HUES48 (cell line): ENCODE measurements around the gene IGF2R.

Source experiments
- H3K27ac ChIP-seq: one replicate; pipeline ENCODE4 v1.7.0; 2013; ENCODE audit warnings: low read depth, low read length, inconsistent platforms
- H3K27me3 ChIP-seq: 2 replicates; pipeline ENCODE4 v1.6.1; 2013; ENCODE audit warnings: mild to moderate bottlenecking, low read length; ENCODE audit not compliant: control insufficient read depth, insufficient read depth
- H3K36me3 ChIP-seq: 2 replicates; pipeline ENCODE4 v1.6.1; 2013; ENCODE audit warnings: low read length; ENCODE audit not compliant: control insufficient read depth, insufficient read depth
- H3K4me1 ChIP-seq: 2 replicates; pipeline ENCODE4 v1.6.1; 2013; ENCODE audit warnings: mild to moderate bottlenecking, low read length; ENCODE audit not compliant: control insufficient read depth, insufficient read depth
- H3K4me3 ChIP-seq: 2 replicates; pipeline ENCODE4 v1.5.1; 2013; ENCODE audit warnings: mild to moderate bottlenecking, low read depth, low read length
- H3K9ac ChIP-seq: 2 replicates; pipeline ENCODE4 v1.6.1; 2013; ENCODE audit warnings: mild to moderate bottlenecking, low read depth, low read length, moderate library complexity
- H3K9me3 ChIP-seq: 2 replicates; pipeline ENCODE4 v1.6.1; 2013; ENCODE audit warnings: low read length; ENCODE audit not compliant: control insufficient read depth, insufficient read depth

IGF2R gene

GRCh38 chr6:159935065-159935464 lies 33.8 kb upstream of the IGF2R start:
- H3K9me3 ChIP-seq = no peaks in the 10 kb centered on the region
- H3K36me3 ChIP-seq = no peaks in the 10 kb centered on the region
- H3K4me1 ChIP-seq = no peaks in the 10 kb centered on the region
- no peak overlapping the region for H3K9ac ChIP-seq
- H3K4me3 ChIP-seq = no peak overlapping the region
- H3K27ac ChIP-seq = no peak overlapping the region
- no peaks in the 10 kb centered on the region for H3K27me3 ChIP-seq

- no peak overlapping the region for H3K9ac ChIP-seq
- H3K27me3 ChIP-seq = no peaks in the 10 kb centered on the region
- H3K27ac ChIP-seq = no peak overlapping the region
- H3K4me1 ChIP-seq = no peaks in the 10 kb centered on the region
- H3K4me3 ChIP-seq = no peak overlapping the region
- no peaks in the 10 kb centered on the region for H3K36me3 ChIP-seq
- H3K9me3 ChIP-seq = no peaks in the 10 kb centered on the region
Measured at GRCh38 chr6:159935633-159936032, 33.2 kb upstream of the IGF2R start.

- H3K36me3 ChIP-seq = no peaks in the 10 kb centered on the region
- H3K9ac ChIP-seq = no peak overlapping the region
- 0 out of 2 replicates have a peak, but pooled peaks cover 12% of the 10 kb centered on the region for H3K9me3 ChIP-seq
- H3K27me3 ChIP-seq = no peaks in the 10 kb centered on the region
- H3K27ac ChIP-seq = no peak overlapping the region
- H3K4me3 ChIP-seq = no peak overlapping the region
- H3K4me1 ChIP-seq = no peaks in the 10 kb centered on the region
Measured at GRCh38 chr6:159939591-159940016, 29.3 kb upstream of the IGF2R start.

GRCh38 chr6:159941286-159942113 lies 27.4 kb upstream of the IGF2R start:
- Histone ChIP-seq H3K9me3 (0 out of 2 replicates have a peak, but pooled peaks cover 14% of the 10 kb centered on the region), H3K4me1 (peaks cover 2% of the 10 kb centered on the region), H3K4me3 (no peak overlapping the region), H3K27ac (no peak overlapping the region), H3K27me3 (no peaks in the 10 kb centered on the region), H3K36me3 (no peaks in the 10 kb centered on the region), H3K9ac (no peak overlapping the region)

GRCh38 chr6:159943101-159943632 lies 25.7 kb upstream of the IGF2R start:
- Histone ChIP-seq H3K9ac (no peak overlapping the region), H3K9me3 (0 out of 2 replicates have a peak, but pooled peaks cover 14% of the 10 kb centered on the region), H3K27ac (no peak overlapping the region), H3K27me3 (no peaks in the 10 kb centered on the region), H3K4me1 (peaks cover 11% of the 10 kb centered on the region), H3K4me3 (no peak overlapping the region), H3K36me3 (no peaks in the 10 kb centered on the region)

GRCh38 chr6:159943968-159944598 lies 24.8 kb upstream of the IGF2R start:
- no peak overlapping the region for H3K4me3 ChIP-seq
- H3K9ac ChIP-seq = no peak overlapping the region
- no peaks in the 10 kb centered on the region for H3K36me3 ChIP-seq
- no peaks in the 10 kb centered on the region for H3K27me3 ChIP-seq
- H3K9me3 ChIP-seq = 0 out of 2 replicates have a peak, but pooled peaks cover 14% of the 10 kb centered on the region
- H3K27ac ChIP-seq = no peak overlapping the region
- peaks cover 11% of the 10 kb centered on the region for H3K4me1 ChIP-seq

- H3K9ac ChIP-seq = no peak overlapping the region
- 0 out of 2 replicates have a peak, but pooled peaks cover 14% of the 10 kb centered on the region for H3K9me3 ChIP-seq
- H3K36me3 ChIP-seq = no peaks in the 10 kb centered on the region
- peaks cover 11% of the 10 kb centered on the region for H3K4me1 ChIP-seq
- no peaks in the 10 kb centered on the region for H3K27me3 ChIP-seq
- no peak overlapping the region for H3K4me3 ChIP-seq
- no peak overlapping the region for H3K27ac ChIP-seq
Measured at GRCh38 chr6:159945801-159946392, 23.0 kb upstream of the IGF2R start.

- no peak overlapping the region for H3K4me3 ChIP-seq
- no peaks in the 10 kb centered on the region for H3K36me3 ChIP-seq
- no peak overlapping the region for H3K9ac ChIP-seq
- 0 out of 2 replicates have a peak, but pooled peaks cover 14% of the 10 kb centered on the region for H3K9me3 ChIP-seq
- H3K27ac ChIP-seq = no peak overlapping the region
- H3K27me3 ChIP-seq = no peaks in the 10 kb centered on the region
- peaks cover 11% of the 10 kb centered on the region for H3K4me1 ChIP-seq
Measured at GRCh38 chr6:159946912-159947311, 22.0 kb upstream of the IGF2R start.

- no peak overlapping the region for H3K9ac ChIP-seq
- 0 out of 2 replicates have a peak, but pooled peaks cover 14% of the 10 kb centered on the region for H3K9me3 ChIP-seq
- no peak overlapping the region for H3K4me3 ChIP-seq
- H3K4me1 ChIP-seq = peaks cover 11% of the 10 kb centered on the region
- H3K27ac ChIP-seq = no peak overlapping the region
- no peaks in the 10 kb centered on the region for H3K36me3 ChIP-seq
- H3K27me3 ChIP-seq = no peaks in the 10 kb centered on the region
Measured at GRCh38 chr6:159948199-159948598, 20.7 kb upstream of the IGF2R start.

GRCh38 chr6:159951772-159952171 lies 17.1 kb upstream of the IGF2R start:
- Histone ChIP-seq H3K27me3 (no peaks in the 10 kb centered on the region), H3K4me1 (peaks cover 6% of the 10 kb centered on the region), H3K9me3 (no peaks in the 10 kb centered on the region), H3K36me3 (no peaks in the 10 kb centered on the region), H3K9ac (no peak overlapping the region), H3K27ac (no peak overlapping the region), H3K4me3 (no peak overlapping the region)
